HEK293 (cell line): ENCODE measurements around the gene CRYBG2.
A peak's percentile ranks its signal among the peaks of the same experiment; 100 is the strongest.

Source experiments
- AEBP2 ChIP-seq: fragments of 450-650 bp; formaldehyde crosslinking; IDR thresholded peaks from 2 replicates; pipeline ENCODE4 v1.5.1; 2016; ENCODE audit warnings: missing biosample characterization, missing genetic modification characterization, borderline replicate concordance
- BCL11B ChIP-seq: fragments of 450-650 bp; formaldehyde crosslinking; IDR thresholded peaks from 2 replicates; pipeline ENCODE4 v1.5.1; 2016; ENCODE audit warnings: low read depth, missing biosample characterization, missing genetic modification characterization
- GLIS1 ChIP-seq: fragments of 450-650 bp; formaldehyde crosslinking; IDR thresholded peaks from 2 replicates; pipeline ENCODE4 v1.5.1; 2016; ENCODE audit warnings: missing biosample characterization, missing genetic modification characterization
- KLF7 ChIP-seq: fragments of 450-650 bp; formaldehyde crosslinking; IDR thresholded peaks from 2 replicates; pipeline ENCODE4 v1.5.1; 2016; ENCODE audit warnings: missing biosample characterization, missing genetic modification characterization, borderline replicate concordance
- OVOL3 ChIP-seq: fragments of 450-650 bp; formaldehyde crosslinking; IDR thresholded peaks from 2 replicates; pipeline ENCODE4 v1.5.1; 2016; ENCODE audit warnings: missing biosample characterization, missing genetic modification characterization
- SCRT2 ChIP-seq: fragments of 450-650 bp; formaldehyde crosslinking; IDR thresholded peaks from 2 replicates; pipeline ENCODE4 v1.5.1; 2016; ENCODE audit warnings: missing biosample characterization, missing genetic modification characterization
- ZBTB44 ChIP-seq: fragments of 450-650 bp; IDR thresholded peaks from 2 replicates; pipeline ENCODE4 v1.5.1; 2018; ENCODE audit warnings: missing biosample characterization, mild to moderate bottlenecking, missing genetic modification characterization
- ZNF10 ChIP-seq: fragments of 450-650 bp; formaldehyde crosslinking; IDR thresholded peaks from 2 replicates; pipeline ENCODE4 v1.5.1; 2017; ENCODE audit warnings: missing biosample characterization, missing genetic modification characterization
- ZNF114 ChIP-seq: fragments of 450-650 bp; formaldehyde crosslinking; IDR thresholded peaks from 2 replicates; pipeline ENCODE4 v1.5.0; 2017; ENCODE audit warnings: missing biosample characterization, missing genetic modification characterization
- ZNF132 ChIP-seq: fragments of 450-650 bp; formaldehyde crosslinking; IDR thresholded peaks from 2 replicates; pipeline ENCODE4 v1.5.1; 2017; ENCODE audit warnings: missing biosample characterization, missing genetic modification characterization, borderline replicate concordance
- ZNF146 ChIP-seq: fragments of 450-650 bp; formaldehyde crosslinking; IDR thresholded peaks from 2 replicates; pipeline ENCODE4 v1.5.1; 2016; ENCODE audit warnings: missing biosample characterization, missing genetic modification characterization
- ZNF148 ChIP-seq: fragments of 450-650 bp; formaldehyde crosslinking; IDR thresholded peaks from 2 replicates; pipeline ENCODE4 v1.5.0; 2017; ENCODE audit warnings: missing biosample characterization, missing genetic modification characterization, borderline replicate concordance
- ZNF16 ChIP-seq: fragments of 450-650 bp; formaldehyde crosslinking; IDR thresholded peaks from 2 replicates; pipeline ENCODE4 v1.5.1; 2016; ENCODE audit warnings: low read depth, missing biosample characterization, missing genetic modification characterization
- ZNF324 ChIP-seq: fragments of 450-650 bp; formaldehyde crosslinking; IDR thresholded peaks from 2 replicates; pipeline ENCODE4 v1.5.1; 2016; ENCODE audit warnings: missing biosample characterization, missing genetic modification characterization
- ZNF416 ChIP-seq: fragments of 450-650 bp; formaldehyde crosslinking; IDR thresholded peaks from 2 replicates; pipeline ENCODE4 v1.5.1; 2016; ENCODE audit warnings: missing biosample characterization, missing genetic modification characterization
- ZNF433 ChIP-seq: fragments of 450-650 bp; formaldehyde crosslinking; IDR thresholded peaks from 2 replicates; pipeline ENCODE4 v1.5.1; 2016; ENCODE audit warnings: missing biosample characterization, missing genetic modification characterization, low read depth
- ZNF518A ChIP-seq: fragments of 450-650 bp; formaldehyde crosslinking; conservative IDR thresholded peaks from 2 replicates; pipeline ENCODE4 v1.5.1; 2016; ENCODE audit warnings: low read depth, missing biosample characterization, missing genetic modification characterization
- ZNF626 ChIP-seq: fragments of 450-650 bp; sonication (Bioruptor Pico); formaldehyde crosslinking; IDR thresholded peaks from 2 replicates; pipeline ENCODE4 v1.5.1; 2018; ENCODE audit warnings: missing biosample characterization, missing genetic modification characterization, inconsistent platforms
- ZNF664 ChIP-seq: fragments of 450-650 bp; formaldehyde crosslinking; IDR thresholded peaks from 2 replicates; pipeline ENCODE4 v1.5.1; 2016; ENCODE audit warnings: missing biosample characterization, missing genetic modification characterization
- ZNF777 ChIP-seq: fragments of 450-650 bp; formaldehyde crosslinking; IDR thresholded peaks from 2 replicates; pipeline ENCODE4 v1.5.1; 2017; ENCODE audit warnings: missing biosample characterization, missing genetic modification characterization, borderline replicate concordance
- ZSCAN16 ChIP-seq: fragments of 450-650 bp; formaldehyde crosslinking; IDR thresholded peaks from 2 replicates; pipeline ENCODE4 v1.5.1; 2016; ENCODE audit warnings: missing biosample characterization, missing genetic modification characterization
- TF ChIP-seq, protein P1 (sequence below): fragments of 450-650 bp; formaldehyde crosslinking; IDR thresholded peaks from 2 replicates; pipeline ENCODE4 v1.5.1; 2016; ENCODE audit warnings: missing biosample characterization, missing genetic modification characterization
- TF ChIP-seq, protein P2 (sequence below): fragments of 450-650 bp; formaldehyde crosslinking; IDR thresholded peaks from 2 replicates; pipeline ENCODE4 v1.5.1; 2016; ENCODE audit warnings: missing biosample characterization, missing genetic modification characterization

Gene CRYBG2

DNA sequence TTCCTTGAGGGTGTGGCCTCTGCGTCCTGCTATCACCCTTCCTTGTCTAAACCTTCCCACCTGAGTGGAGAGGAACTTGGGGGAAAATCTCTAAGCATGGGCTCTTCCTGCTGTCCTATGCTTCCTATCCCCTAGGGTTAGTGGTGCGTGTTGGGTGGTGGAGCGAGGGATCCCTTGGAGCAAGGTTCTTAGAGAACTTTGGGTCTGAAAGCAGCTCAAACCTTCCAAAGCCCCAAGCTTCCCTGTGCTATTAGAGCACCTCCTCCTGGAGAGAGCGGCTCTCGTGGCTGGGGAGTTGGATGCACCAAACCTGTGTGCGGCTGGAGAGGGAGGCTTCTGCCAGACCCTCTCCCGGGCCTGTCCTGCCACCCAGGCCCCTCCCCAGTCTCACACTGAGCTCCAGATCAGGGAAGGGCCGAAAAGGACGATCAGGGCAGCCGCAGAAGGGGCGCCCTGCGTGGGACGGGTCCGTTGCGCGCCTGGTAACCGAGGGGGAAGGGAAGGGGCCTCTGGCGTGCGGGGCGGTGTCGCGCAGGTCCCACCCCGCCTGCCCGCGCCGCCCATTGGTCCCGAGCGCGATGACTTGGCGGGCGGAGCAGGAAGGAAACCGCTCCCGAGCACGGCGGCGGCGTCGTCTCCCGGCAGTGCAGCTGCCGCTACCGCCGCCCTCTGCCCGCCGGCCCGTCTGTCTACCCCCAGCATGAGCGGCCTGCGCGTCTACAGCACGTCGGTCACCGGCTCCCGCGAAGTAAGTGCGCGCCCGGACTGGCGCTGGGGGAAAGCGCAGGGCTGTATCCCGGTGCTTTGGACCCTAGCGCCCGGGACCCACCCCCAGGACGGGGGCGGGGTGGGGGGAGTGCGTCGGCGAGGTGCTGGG lies 74.2 kb downstream of the CRYBG2 start, which contains the start of gene SH3BGRL3 (continued):
- TF ChIP-seq, protein P1, sequence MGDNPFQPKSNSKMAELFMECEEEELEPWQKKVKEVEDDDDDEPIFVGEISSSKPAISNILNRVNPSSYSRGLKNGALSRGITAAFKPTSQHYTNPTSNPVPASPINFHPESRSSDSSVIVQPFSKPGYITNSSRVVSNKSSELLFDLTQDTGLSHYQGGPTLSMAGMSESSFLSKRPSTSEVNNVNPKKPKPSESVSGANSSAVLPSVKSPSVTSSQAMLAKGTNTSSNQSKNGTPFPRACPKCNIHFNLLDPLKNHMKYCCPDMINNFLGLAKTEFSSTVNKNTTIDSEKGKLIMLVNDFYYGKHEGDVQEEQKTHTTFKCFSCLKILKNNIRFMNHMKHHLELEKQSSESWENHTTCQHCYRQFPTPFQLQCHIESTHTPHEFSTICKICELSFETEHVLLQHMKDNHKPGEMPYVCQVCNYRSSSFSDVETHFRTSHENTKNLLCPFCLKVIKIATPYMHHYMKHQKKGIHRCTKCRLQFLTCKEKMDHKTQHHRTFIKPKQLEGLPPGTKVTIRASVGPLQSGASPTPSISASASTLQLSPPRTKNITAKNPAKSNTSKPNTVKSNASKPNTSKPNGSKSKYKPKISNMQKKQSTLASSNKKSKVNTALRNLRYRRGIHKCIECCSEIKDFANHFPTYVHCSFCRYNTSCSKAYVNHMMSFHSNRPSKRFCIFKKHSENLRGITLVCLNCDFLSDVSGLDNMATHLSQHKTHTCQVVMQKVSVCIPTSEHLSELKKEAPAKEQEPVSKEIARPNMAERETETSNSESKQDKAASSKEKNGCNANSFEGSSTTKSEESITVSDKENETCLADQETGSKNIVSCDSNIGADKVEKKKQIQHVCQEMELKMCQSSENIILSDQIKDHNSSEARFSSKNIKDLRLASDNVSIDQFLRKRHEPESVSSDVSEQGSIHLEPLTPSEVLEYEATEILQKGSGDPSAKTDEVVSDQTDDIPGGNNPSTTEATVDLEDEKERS (tag by site-specific recombination), result no peak
- TF ChIP-seq ZNF324, result no peak
- TF ChIP-seq ZNF777, result no peak
- no peak for TF ChIP-seq ZNF132 (tag by site-specific recombination)
- TF ChIP-seq GLIS1 (tag by site-specific recombination), result peak; percentile 88
- TF ChIP-seq SCRT2 (tag by site-specific recombination), result no peak
- no peak; the same call in 1 of the 2 replicates for TF ChIP-seq ZNF10 (tag by site-specific recombination)
- TF ChIP-seq ZSCAN16 (tag by site-specific recombination), result peak; percentile 50
- no peak for TF ChIP-seq ZBTB44 (tag by site-specific recombination)
- no peak for TF ChIP-seq ZNF416 (tag by site-specific recombination)
- no peak for TF ChIP-seq ZNF114 (tag by site-specific recombination)
- TF ChIP-seq OVOL3, result no peak
- no peak for TF ChIP-seq ZNF626 (tag by site-specific recombination)
- TF ChIP-seq, protein P2, sequence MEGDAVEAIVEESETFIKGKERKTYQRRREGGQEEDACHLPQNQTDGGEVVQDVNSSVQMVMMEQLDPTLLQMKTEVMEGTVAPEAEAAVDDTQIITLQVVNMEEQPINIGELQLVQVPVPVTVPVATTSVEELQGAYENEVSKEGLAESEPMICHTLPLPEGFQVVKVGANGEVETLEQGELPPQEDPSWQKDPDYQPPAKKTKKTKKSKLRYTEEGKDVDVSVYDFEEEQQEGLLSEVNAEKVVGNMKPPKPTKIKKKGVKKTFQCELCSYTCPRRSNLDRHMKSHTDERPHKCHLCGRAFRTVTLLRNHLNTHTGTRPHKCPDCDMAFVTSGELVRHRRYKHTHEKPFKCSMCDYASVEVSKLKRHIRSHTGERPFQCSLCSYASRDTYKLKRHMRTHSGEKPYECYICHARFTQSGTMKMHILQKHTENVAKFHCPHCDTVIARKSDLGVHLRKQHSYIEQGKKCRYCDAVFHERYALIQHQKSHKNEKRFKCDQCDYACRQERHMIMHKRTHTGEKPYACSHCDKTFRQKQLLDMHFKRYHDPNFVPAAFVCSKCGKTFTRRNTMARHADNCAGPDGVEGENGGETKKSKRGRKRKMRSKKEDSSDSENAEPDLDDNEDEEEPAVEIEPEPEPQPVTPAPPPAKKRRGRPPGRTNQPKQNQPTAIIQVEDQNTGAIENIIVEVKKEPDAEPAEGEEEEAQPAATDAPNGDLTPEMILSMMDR (tag by site-specific recombination), result peak; percentile 92
- no peak for TF ChIP-seq ZNF16 (tag by site-specific recombination)
- TF ChIP-seq ZNF518A, result no peak
- TF ChIP-seq AEBP2 (tag by site-specific recombination), result no peak
- peak; percentile 87 for TF ChIP-seq KLF7 (tag by site-specific recombination)
- no peak for TF ChIP-seq ZNF664 (tag by site-specific recombination)
- no peak for TF ChIP-seq ZNF433
- 0 out of 2 replicates have a peak, but pooled peaks have one; percentile 25 for TF ChIP-seq BCL11B
- TF ChIP-seq ZNF148, result no peak
- TF ChIP-seq ZNF146 (tag by site-specific recombination), result no peak
